GM12878 (cell line): Measurements from ENCODE around the gene ZYG11A. TPM values are rescaled to one million over a fixed set of nuclear protein-coding genes. Genes with fewer than 3 reads are reported as not detected.

Experiments
- ATAC-seq: fragments of 200-7000 bp; cut with Tn5 transposase; 3 replicates; pipeline ENCODE4 v1.9.1; 2020; ENCODE audit warnings: mild to moderate bottlenecking, moderate library complexity
- BruUV-seq: library from RNA; stranded (reverse); fragments of 400-500 nt; replicated peaks from 2 replicates; lab custom pipeline; 2021; lab: Mats Ljungman, UMichigan
- CTCF ChIA-PET: fragments of 300-600 bp; sonication (Branson Sonifier 250); formaldehyde crosslinking; extraction: SDS; loops from one replicate; lab custom pipeline; 2021; ENCODE audit warnings: inconsistent platforms; lab: Yijun Ruan, JAX
- POLR2A ChIA-PET: fragments of 350-600 bp; formaldehyde crosslinking; extraction: SDS; loops from one replicate; lab custom pipeline; 2021; ENCODE audit warnings: inconsistent platforms; lab: Charles Lee
- RAD21 ChIA-PET: fragments of 300-600 bp; sonication (Branson Sonifier 250); formaldehyde crosslinking; loops from one replicate; lab custom pipeline; 2023; ENCODE audit warnings: antibody characterized with exemption; ENCODE audit not compliant: unreplicated experiment; lab: Charles Lee
- SMC1A ChIA-PET: fragments of 300-600 bp; sonication (Branson Sonifier 250); formaldehyde crosslinking; loops from one replicate; lab custom pipeline; 2023; ENCODE audit not compliant: unreplicated experiment, uncharacterized antibody; lab: Charles Lee
- DNase-seq: peaks from one replicate; pipeline ENCODE4 v3.0.0-alpha.2; 2011; ENCODE audit warnings: low read depth, low spot score
- FAIRE-seq: peaks from 3 replicates; lab custom pipeline; 2011; peaks lifted over from hg19 to GRCh38; lab: Jason Lieb, UNC
- H2AFZ ChIP-seq: 2 replicates; pipeline ENCODE4 v1.6.0; 2011; ENCODE audit warnings: low read depth, low read length, control low read depth; ENCODE audit not compliant: control insufficient read depth
- H3K27ac ChIP-seq: 2 replicates; pipeline ENCODE4 v1.5.1; 2011; ENCODE audit warnings: control low read depth; ENCODE audit not compliant: control insufficient read depth, insufficient read depth
- H3K27me3 ChIP-seq, 2 experiments: replicated peaks in 1 of 2; 2 replicates each; pipeline versions ENCODE4 v1.6.0 to v1.6.1; 2011; ENCODE audit warnings: low read length in 1 of 2; ENCODE audit not compliant: control insufficient read depth in 2 of 2, insufficient read depth in 2 of 2
- H3K36me3 ChIP-seq, 2 experiments: 2 replicates each; pipeline ENCODE4 v1.5.1; 2011; ENCODE audit warnings: low read length in 1 of 2; ENCODE audit not compliant: control insufficient read depth in 2 of 2, insufficient read depth in 2 of 2
- H3K4me1 ChIP-seq: 2 replicates; pipeline ENCODE4 v1.6.1; 2011; ENCODE audit warnings: mild to moderate bottlenecking, low read length, moderate library complexity, mixed read lengths; ENCODE audit not compliant: control insufficient read depth, insufficient read depth
- H3K4me2 ChIP-seq: 2 replicates; pipeline ENCODE4 v1.6.0; 2011; ENCODE audit warnings: control low read depth; ENCODE audit not compliant: control insufficient read depth, insufficient read depth
- H3K4me3 ChIP-seq: fragments of 200-600 bp; sonication (generic); 2 replicates; pipeline ENCODE4 v1.5.1; 2016
- H3K79me2 ChIP-seq: 2 replicates; pipeline ENCODE4 v1.6.0; 2011; ENCODE audit warnings: low read length; ENCODE audit not compliant: control insufficient read depth, insufficient read depth
- H3K9ac ChIP-seq: 2 replicates; pipeline ENCODE4 v1.8.0; 2011; ENCODE audit warnings: low read length, control low read depth, mixed read lengths; ENCODE audit not compliant: control insufficient read depth, insufficient read depth
- H3K9me3 ChIP-seq: replicated peaks from 3 replicates; pipeline ENCODE4 v1.5.1; 2011; ENCODE audit warnings: mild to moderate bottlenecking, low read length; ENCODE audit not compliant: control insufficient read depth, insufficient read depth
- H4K20me1 ChIP-seq: 2 replicates; pipeline ENCODE4 v1.6.0; 2011; ENCODE audit not compliant: control insufficient read depth, insufficient read depth
- BACH1 ChIP-seq: fragments of 450-650 bp; IDR thresholded peaks from 2 replicates; pipeline ENCODE4 v1.6.1; 2017; ENCODE audit warnings: mild to moderate bottlenecking, borderline replicate concordance
- ESRRA ChIP-seq: IDR thresholded peaks from 2 replicates; pipeline ENCODE4 v1.6.1; 2012; ENCODE audit warnings: mild to moderate bottlenecking, low read length, improper control_type of control experiment
- IKZF2 ChIP-seq, 2 experiments: fragments of 450-650 bp; IDR thresholded peaks; 2 replicates each; pipeline ENCODE4 v1.6.1; 2017; ENCODE audit warnings: mild to moderate bottlenecking in 2 of 2, moderate library complexity in 2 of 2
- MYC ChIP-seq: IDR thresholded peaks from 2 replicates; pipeline ENCODE4 v1.6.1; 2011; ENCODE audit warnings: mild to moderate bottlenecking, low read length, moderate library complexity, inconsistent platforms; ENCODE audit not compliant: insufficient read depth, insufficient replicate concordance, insufficient read length, severe bottlenecking
- PAX8 ChIP-seq: fragments of 450-650 bp; IDR thresholded peaks from 2 replicates; pipeline ENCODE4 v1.6.1; 2017; ENCODE audit warnings: mild to moderate bottlenecking, moderate library complexity
- RELA ChIP-seq: fragments of 450-650 bp; IDR thresholded peaks from 2 replicates; pipeline ENCODE4 v1.8.0; 2014; ENCODE audit warnings: borderline replicate concordance; ENCODE audit not compliant: partially characterized antibody
- SMAD1 ChIP-seq: fragments of 450-650 bp; IDR thresholded peaks from 2 replicates; pipeline ENCODE4 v1.6.1; 2018; ENCODE audit warnings: mild to moderate bottlenecking, low read depth; ENCODE audit not compliant: partially characterized antibody
- WGBS: methylation state at CpG from one replicate; pipeline ENCODE4 v1.1.6; 2016; ENCODE audit warnings: low lambda C conversion rate; ENCODE audit not compliant: insufficient replicate concordance, insufficient coverage; ENCODE audit errors: missing lambda C conversion rate; 5-methylcytosine and 5-hydroxymethylcytosine counted together
- in situ Hi-C: fragments of 300-500 bp; cut with MboI; formaldehyde crosslinking; loops from 9 replicates; pipeline ENCODE4 v1.14.3; 2018; ENCODE audit warnings: mixed read lengths
- intact Hi-C: fragments of 100-400 bp; cut with micrococcal nuclease; formaldehyde crosslinking; loops from one replicate; pipeline ENCODE4 v1.14.2; 2022; ENCODE audit not compliant: unreplicated experiment
- polyA plus RNA-seq, 11 experiments: library from polyadenylated mRNA; depleted of rRNA in 4 of 11; unstranded in 6 of 11; stranded (reverse) in 5 of 11; fragments of >200 nt; fragmentation: Nextera tagmentation in 4 of 11; fragmentation: Illumina TruSeq in 1 of 11; extraction: Ambion mirVana in 4 of 11; extraction: Trizol in 1 of 11; gene quantifications; 1 replicate in 1 of 11; 2 replicates in 10 of 11; pipeline versions ENCODE4 v1.2.1 to v1.2.3, GENCODE V29; 2011 to 2016; ENCODE audit warnings: inconsistent platforms in 2 of 11, missing spikeins in 2 of 11, low read depth in 1 of 11
- total RNA-seq, 4 experiments: library from RNA; depleted of rRNA in 3 of 4; stranded (reverse); fragments of >200 nt in 3 of 4; fragmentation: Illumina TruSeq in 1 of 4; extraction: Trizol in 1 of 4; gene quantifications; 2 replicates each; pipeline versions ENCODE4 v1.2.1 to v1.2.3, GENCODE V29; 2013 to 2021
- TF ChIP-seq, protein P1 (sequence below): IDR thresholded peaks from 2 replicates; pipeline ENCODE4 v1.6.1; 2011; ENCODE audit warnings: borderline replicate concordance, low read depth, mild to moderate bottlenecking, moderate library complexity, mixed read lengths, low read length; ENCODE audit not compliant: insufficient read depth; ENCODE audit errors: extremely low read length
- TF ChIP-seq, protein P2 (sequence below): fragments of 450-650 bp; IDR thresholded peaks from 2 replicates; pipeline ENCODE4 v1.6.1; 2014; ENCODE audit warnings: mild to moderate bottlenecking

Gene ZYG11A
- total and polyA plus RNA-seq, 10 of the 15 experiments (the other 5 are each of a cell fraction or from before 2014, with no cell fraction given), result 0.22 to 6.4 (median 0.68) TPM

- intact Hi-C loops, result no loop called here
- 100% methylated on average over 3 of the region's 3 CpGs for WGBS
- no peak overlapping the region for H3K9ac ChIP-seq
- TF ChIP-seq MYC (no peak), ESRRA (no peak)
- ChIA-PET SMC1A (interaction anchor here (1.2 to 1.9 kb wide), 2 partner anchors 16 to 36 kb away, joined by 3 to 5 read pairs; partner anchors contain the start of gene ZYG11A), RAD21 (no interaction called here), POLR2A (interaction anchor here (0.6 kb wide), 1 partner anchor 36 kb away, joined by 5 read pairs; no protein-coding TSS in a partner anchor), CTCF (interaction anchor here (2.0 kb wide), 1 partner anchor 44 kb away, joined by 5 read pairs; the partner anchor contains the start of gene ECHDC2)
- H3K36me3 ChIP-seq, result peaks cover 2 to 3% of the 10 kb centered on the region in 2 experiments; a peak in 2 of 4 replicates
- no peak for FAIRE-seq
- H3K4me3 ChIP-seq, result no peak overlapping the region
- no peaks in the 10 kb centered on the region for H3K79me2 ChIP-seq
- no peaks in the 10 kb centered on the region for H3K4me1 ChIP-seq
- no TSS peak for BruUV-seq
- in situ Hi-C loops, result no loop called here
- no peak overlapping the region for H2AFZ ChIP-seq
- no peaks in the 10 kb centered on the region; the same call in 2 of the 3 replicates for H3K9me3 ChIP-seq
- no peak for ATAC-seq
- no peak overlapping the region for H3K27ac ChIP-seq
- no peak for DNase-seq
- no peaks in the 10 kb centered on the region for H3K27me3 ChIP-seq
- no peaks in the 10 kb centered on the region for H4K20me1 ChIP-seq
- H3K4me2 ChIP-seq, result no peak overlapping the region
Measured at GRCh38 chr1:52877554-52877953, 35.0 kb downstream of the ZYG11A start.

- POLR2A ChIA-PET, result no interaction called here
- no peaks in the 10 kb centered on the region for H3K4me1 ChIP-seq
- H3K36me3 ChIP-seq, result peaks cover 0 to 3% of the 10 kb centered on the region in 2 experiments; a peak in 2 of 4 replicates
- no peak for TF ChIP-seq IKZF2 (IDR thresholded peaks at IDR 0.05)
- no peak for TF ChIP-seq BACH1
- TF ChIP-seq, protein P1, sequence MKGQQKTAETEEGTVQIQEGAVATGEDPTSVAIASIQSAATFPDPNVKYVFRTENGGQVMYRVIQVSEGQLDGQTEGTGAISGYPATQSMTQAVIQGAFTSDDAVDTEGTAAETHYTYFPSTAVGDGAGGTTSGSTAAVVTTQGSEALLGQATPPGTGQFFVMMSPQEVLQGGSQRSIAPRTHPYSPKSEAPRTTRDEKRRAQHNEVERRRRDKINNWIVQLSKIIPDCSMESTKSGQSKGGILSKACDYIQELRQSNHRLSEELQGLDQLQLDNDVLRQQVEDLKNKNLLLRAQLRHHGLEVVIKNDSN, result no peak
- no peak for TF ChIP-seq RELA
- no peak for TF ChIP-seq PAX8
- no peak for TF ChIP-seq SMAD1
- TF ChIP-seq, protein P2, sequence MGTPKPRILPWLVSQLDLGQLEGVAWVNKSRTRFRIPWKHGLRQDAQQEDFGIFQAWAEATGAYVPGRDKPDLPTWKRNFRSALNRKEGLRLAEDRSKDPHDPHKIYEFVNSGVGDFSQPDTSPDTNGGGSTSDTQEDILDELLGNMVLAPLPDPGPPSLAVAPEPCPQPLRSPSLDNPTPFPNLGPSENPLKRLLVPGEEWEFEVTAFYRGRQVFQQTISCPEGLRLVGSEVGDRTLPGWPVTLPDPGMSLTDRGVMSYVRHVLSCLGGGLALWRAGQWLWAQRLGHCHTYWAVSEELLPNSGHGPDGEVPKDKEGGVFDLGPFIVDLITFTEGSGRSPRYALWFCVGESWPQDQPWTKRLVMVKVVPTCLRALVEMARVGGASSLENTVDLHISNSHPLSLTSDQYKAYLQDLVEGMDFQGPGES, result no peak
- TF ChIP-seq, all 136 proteins: peak for 0
- Histone ChIP-seq H3K79me2 (no peaks in the 10 kb centered on the region), H4K20me1 (no peaks in the 10 kb centered on the region), H3K9ac (no peak overlapping the region), H3K9me3 (no peaks in the 10 kb centered on the region; the same call in 2 of the 3 replicates), H2AFZ (no peak overlapping the region), H3K4me3 (no peak overlapping the region), H3K27me3 (no peaks in the 10 kb centered on the region), H3K27ac (no peak overlapping the region), H3K4me2 (no peak overlapping the region)
- BruUV-seq, result no TSS peak
- ChIA-PET RAD21 (no interaction called here), CTCF (no interaction called here), SMC1A (no interaction called here)
- DNase-seq (no peak), ATAC-seq (no peak), FAIRE-seq (no peak)
- intact Hi-C loops (no loop called here), in situ Hi-C loops (no loop called here)
- 98% methylated on average over 2 of the region's 2 CpGs for WGBS
Measured at GRCh38 chr1:52880206-52880605, 37.6 kb downstream of the ZYG11A start.
